OCI-LY1 (cell line): ENCODE results near the gene OR10G8.

Experiments
- H2AFZ ChIP-seq: fragments of 200-600 bp; sonication (generic), shearing (Covaris generic); 2 replicates; pipeline ENCODE4 v1.6.0; 2014; ENCODE audit warnings: antibody characterized with exemption, mild to moderate bottlenecking, low read length
- H3F3A ChIP-seq: fragments of 200-600 bp; sonication (generic), shearing (Covaris generic); 2 replicates; pipeline ENCODE4 v1.6.0; 2014; ENCODE audit warnings: mild to moderate bottlenecking, antibody characterized with exemption, low read length, moderate library complexity; ENCODE audit not compliant: insufficient read depth
- H3K27ac ChIP-seq: fragments of 200-600 bp; sonication (generic); 2 replicates; pipeline ENCODE4 v1.5.1; 2014; ENCODE audit warnings: low read length, mixed run types, mild to moderate bottlenecking, low read depth; ENCODE audit not compliant: poor library complexity, severe bottlenecking
- H3K27me3 ChIP-seq: fragments of 200-600 bp; sonication (generic); 2 replicates; pipeline ENCODE4 v1.6.0; 2014; ENCODE audit warnings: antibody characterized with exemption, mild to moderate bottlenecking, low read length, moderate library complexity; ENCODE audit not compliant: insufficient read depth
- H3K36me3 ChIP-seq: fragments of 200-600 bp; sonication (generic); 2 replicates; pipeline ENCODE4 v1.6.1; 2014; ENCODE audit warnings: mild to moderate bottlenecking, antibody characterized with exemption, low read length, moderate library complexity, mixed read lengths; ENCODE audit not compliant: insufficient read depth
- H3K4me1 ChIP-seq: fragments of 200-600 bp; sonication (generic); 2 replicates; pipeline ENCODE4 v1.5.1; 2014; ENCODE audit warnings: mild to moderate bottlenecking, low read length, moderate library complexity; ENCODE audit not compliant: insufficient read depth, severe bottlenecking
- H3K4me2 ChIP-seq: fragments of 200-600 bp; sonication (generic), shearing (Covaris generic); 2 replicates; pipeline ENCODE4 v1.6.1; 2014; ENCODE audit warnings: low read length
- H3K4me3 ChIP-seq: fragments of 200-600 bp; sonication (generic); 2 replicates; pipeline ENCODE4 v1.5.1; 2014; ENCODE audit warnings: low read length, low read depth, mild to moderate bottlenecking, mixed read lengths; ENCODE audit not compliant: poor library complexity, severe bottlenecking
- H3K79me2 ChIP-seq: fragments of 200-600 bp; shearing (Covaris generic); 2 replicates; pipeline ENCODE4 v1.6.1; 2016; ENCODE audit warnings: mixed run types, low read length, mixed read lengths; ENCODE audit not compliant: insufficient read depth
- H3K9ac ChIP-seq: fragments of 200-600 bp; sonication (generic), shearing (Covaris generic); 2 replicates; pipeline ENCODE4 v1.6.1; 2014; ENCODE audit warnings: mild to moderate bottlenecking, low read length, mixed read lengths
- H3K9me2 ChIP-seq: fragments of 200-600 bp; sonication (generic), shearing (Covaris generic); 2 replicates; pipeline ENCODE4 v1.6.1; 2014; ENCODE audit warnings: low read depth, mild to moderate bottlenecking, low read length, mixed read lengths
- H3K9me3 ChIP-seq: fragments of 200-600 bp; shearing (Covaris generic); 2 replicates; pipeline ENCODE4 v1.6.1; 2014; ENCODE audit warnings: low read length, mixed read lengths
- H4K20me1 ChIP-seq: fragments of 200-600 bp; sonication (generic), shearing (Covaris generic); 2 replicates; pipeline ENCODE4 v1.6.0; 2016; ENCODE audit warnings: mild to moderate bottlenecking, low read length; ENCODE audit not compliant: insufficient read depth
- CTCF ChIP-seq: fragments of 200-600 bp; sonication (generic), shearing (Covaris generic); IDR thresholded peaks from 2 replicates; pipeline ENCODE4 v1.5.1; 2017; ENCODE audit warnings: mild to moderate bottlenecking, antibody characterized with exemption, low read length, moderate library complexity, mixed read lengths
- EZH2 ChIP-seq: fragments of 200-600 bp; sonication (generic), shearing (Covaris generic); IDR thresholded peaks from 2 replicates; pipeline ENCODE4 v1.8.0; 2017; ENCODE audit warnings: borderline replicate concordance, mixed run types, mild to moderate bottlenecking, antibody characterized with exemption, low read length, moderate library complexity, mixed read lengths

OR10G8 gene

GRCh38 chr11:124039557-124039956 lies 13.0 kb downstream of the OR10G8 start:
- Histone ChIP-seq H3K4me1 (no peaks in the 10 kb centered on the region), H3K9me2 (no peaks in the 10 kb centered on the region), H3K9me3 (no peaks in the 10 kb centered on the region), H3K36me3 (no peaks in the 10 kb centered on the region), H3K4me2 (no peak overlapping the region), H3K27me3 (no peaks in the 10 kb centered on the region), H3K27ac (no peak overlapping the region), H3K9ac (no peak overlapping the region), H2AFZ (no peak overlapping the region), H3K4me3 (no peak overlapping the region), H4K20me1 (no peaks in the 10 kb centered on the region), H3K79me2 (no peaks in the 10 kb centered on the region), H3F3A (no peaks in the 10 kb centered on the region)
- no peak for TF ChIP-seq EZH2
- no peak for TF ChIP-seq CTCF

GRCh38 chr11:124041254-124041653 lies 14.7 kb downstream of the OR10G8 start, which contains the start of gene OR10G7:
Gene OR10G7 (minus strand): TSS chr11:124041325. CDS start chr11:124039001, 2,324 bp downstream.
- no peaks in the 10 kb centered on the region for H3F3A ChIP-seq
- no peak within 1 kb of the TSS for H2AFZ ChIP-seq
- H3K27ac ChIP-seq = no peak within 1 kb of the TSS
- no peaks in the 10 kb centered on the region for H3K4me1 ChIP-seq
- no peaks in the 10 kb centered on the region for H4K20me1 ChIP-seq
- H3K79me2 ChIP-seq = no peaks in the 10 kb centered on the region
- H3K9ac ChIP-seq = no peak within 1 kb of the TSS
- no peaks in the 10 kb centered on the region for H3K9me2 ChIP-seq
- no peaks in the 10 kb centered on the region for H3K36me3 ChIP-seq
- H3K4me2 ChIP-seq = no peak within 1 kb of the TSS
- no peak within 1 kb of the TSS for H3K4me3 ChIP-seq
- H3K27me3 ChIP-seq = no peaks in the 10 kb centered on the region
- H3K9me3 ChIP-seq = no peaks in the 10 kb centered on the region
- TF ChIP-seq EZH2 = no peak
- TF ChIP-seq CTCF = no peak

- TF ChIP-seq CTCF = no peak
- TF ChIP-seq EZH2 = no peak
- H3K4me2 ChIP-seq = no peak overlapping the region
- H3K9ac ChIP-seq = no peak overlapping the region
- no peaks in the 10 kb centered on the region for H3F3A ChIP-seq
- no peaks in the 10 kb centered on the region for H3K4me1 ChIP-seq
- no peak overlapping the region for H3K4me3 ChIP-seq
- no peaks in the 10 kb centered on the region for H4K20me1 ChIP-seq
- no peaks in the 10 kb centered on the region for H3K9me2 ChIP-seq
- no peaks in the 10 kb centered on the region for H3K36me3 ChIP-seq
- no peaks in the 10 kb centered on the region for H3K79me2 ChIP-seq
- no peak overlapping the region for H3K27ac ChIP-seq
- H2AFZ ChIP-seq = no peak overlapping the region
- no peaks in the 10 kb centered on the region for H3K9me3 ChIP-seq
- no peaks in the 10 kb centered on the region for H3K27me3 ChIP-seq
Measured at GRCh38 chr11:124043420-124043819, 16.8 kb downstream of the OR10G8 start.
